Vagina (tissue), 2 donors: Measurements from ENCODE around the gene CACNA1D.

Experiments used
- CTCF ChIP-seq, 3 experiments: fragments of 450-650 bp in 2 of 3; fragments of 200-600 bp in 1 of 3; sonication (generic) in 1 of 3; IDR thresholded peaks; one replicate each; pipeline ENCODE4 v1.5.1; 2017 to 2019; ENCODE audit warnings: antibody characterized with exemption in 3 of 3, mild to moderate bottlenecking in 2 of 3, moderate library complexity in 2 of 3
- POLR2A ChIP-seq, 2 donors: fragments of 450-650 bp; IDR thresholded peaks; one replicate each; pipeline ENCODE4 v1.6.1; 2017; ENCODE audit warnings: antibody characterized with exemption in 2 of 2, mild to moderate bottlenecking in 2 of 2, moderate library complexity in 2 of 2

DNA sequence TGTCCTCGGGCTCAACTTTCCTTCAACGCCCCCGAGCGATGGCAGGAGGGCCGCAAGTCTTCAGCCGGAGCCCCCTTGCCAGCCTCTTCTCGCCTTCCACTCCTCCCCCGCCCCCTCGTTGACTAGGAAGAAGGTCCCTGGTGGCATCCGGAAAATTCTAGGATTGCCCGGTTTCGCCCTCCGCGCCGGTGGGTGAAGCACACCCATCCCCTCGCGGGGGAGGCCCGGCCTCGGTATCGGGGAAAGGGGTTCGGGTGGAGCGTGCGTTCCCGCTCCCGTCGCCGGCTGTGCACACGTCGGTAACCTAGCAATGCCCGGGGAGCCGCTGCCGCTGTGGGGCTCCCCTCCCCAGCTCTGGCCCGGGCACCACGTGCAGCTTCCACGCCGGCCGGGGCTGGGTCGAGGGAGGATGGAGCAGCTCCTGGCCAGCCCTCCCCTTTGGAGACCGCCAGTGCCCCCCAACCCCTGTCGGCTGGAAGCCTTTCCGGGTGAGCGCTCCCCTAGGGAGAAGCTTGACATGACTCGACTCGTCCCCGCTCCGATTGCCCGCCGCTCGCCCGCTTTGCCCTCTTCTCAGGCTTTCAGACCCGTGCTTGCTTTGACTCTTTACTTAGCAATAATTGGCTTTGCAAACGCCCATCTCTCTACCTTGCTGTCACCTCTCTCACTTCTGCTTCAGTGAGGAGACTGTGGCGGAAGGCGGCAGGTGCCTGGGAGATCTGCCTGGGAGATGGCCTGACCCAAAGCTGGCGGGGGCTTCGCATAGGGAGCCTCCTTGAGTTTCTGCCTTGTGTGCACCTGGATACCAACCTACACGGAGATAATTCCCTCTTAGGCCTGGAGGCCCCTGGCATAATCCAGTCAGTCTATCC lies 1.3 kb downstream of the CACNA1D start:
- TF ChIP-seq POLR2A (IDR thresholded peaks at IDR 0.05) = no peak
- TF ChIP-seq CTCF (IDR thresholded peaks at IDR 0.05) = no peak
